Measurements from ENCODE around the gene NXN.
"Not testable (repeated sequence)": the region's sequence is repeated elsewhere in the genome, so short reads cannot be mapped to it uniquely, and the experiment has no call there.

NXN gene

DNA sequence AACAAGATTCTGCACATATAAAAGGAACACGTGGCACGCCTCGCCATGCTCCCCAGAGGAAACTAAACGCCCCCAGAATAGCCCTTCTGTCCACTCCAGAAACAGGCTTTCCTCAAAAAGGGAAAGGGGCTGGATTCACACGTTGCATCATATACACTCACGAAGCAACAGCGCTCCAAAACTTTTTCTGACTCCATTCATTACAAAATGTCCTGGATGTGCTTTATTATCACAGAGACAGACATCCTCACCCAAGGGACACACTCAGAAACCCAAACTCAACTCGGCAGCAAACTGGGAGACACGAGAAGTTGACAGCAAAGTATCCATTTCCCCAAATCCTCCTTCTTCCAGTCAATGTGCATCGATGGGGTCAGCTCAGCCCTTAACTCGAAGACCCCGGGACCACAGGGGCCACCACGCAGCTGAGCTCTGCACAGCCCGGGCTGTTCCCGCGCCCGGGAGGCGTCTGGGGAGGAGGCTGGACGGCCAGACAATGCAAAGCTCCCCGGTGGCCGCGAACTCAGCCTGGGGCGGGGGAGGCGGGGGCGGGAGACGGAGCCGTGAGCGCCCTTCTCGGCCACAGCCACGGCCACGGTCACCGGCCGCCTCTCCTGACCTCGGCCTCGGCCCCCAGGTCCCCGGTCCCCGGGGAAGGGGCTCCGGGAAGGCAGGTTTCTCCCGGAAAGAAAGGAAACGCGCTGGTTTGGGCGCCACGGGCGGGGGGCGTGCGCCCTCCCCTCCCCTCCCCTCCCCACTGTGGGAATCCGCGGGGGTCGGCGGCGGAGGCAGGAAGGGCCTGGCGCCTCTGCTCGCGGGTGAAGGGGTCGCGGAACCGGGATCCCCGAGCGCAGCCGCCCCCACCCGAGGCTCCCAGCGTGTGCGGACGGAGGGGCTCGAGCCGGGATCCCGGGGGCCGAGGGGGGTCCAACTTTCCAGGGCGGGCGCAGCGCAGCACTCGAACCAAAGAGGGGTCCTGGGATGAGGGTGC, 1.2 kb downstream of the NXN start:
- TF ChIP-seq, protein P1, sequence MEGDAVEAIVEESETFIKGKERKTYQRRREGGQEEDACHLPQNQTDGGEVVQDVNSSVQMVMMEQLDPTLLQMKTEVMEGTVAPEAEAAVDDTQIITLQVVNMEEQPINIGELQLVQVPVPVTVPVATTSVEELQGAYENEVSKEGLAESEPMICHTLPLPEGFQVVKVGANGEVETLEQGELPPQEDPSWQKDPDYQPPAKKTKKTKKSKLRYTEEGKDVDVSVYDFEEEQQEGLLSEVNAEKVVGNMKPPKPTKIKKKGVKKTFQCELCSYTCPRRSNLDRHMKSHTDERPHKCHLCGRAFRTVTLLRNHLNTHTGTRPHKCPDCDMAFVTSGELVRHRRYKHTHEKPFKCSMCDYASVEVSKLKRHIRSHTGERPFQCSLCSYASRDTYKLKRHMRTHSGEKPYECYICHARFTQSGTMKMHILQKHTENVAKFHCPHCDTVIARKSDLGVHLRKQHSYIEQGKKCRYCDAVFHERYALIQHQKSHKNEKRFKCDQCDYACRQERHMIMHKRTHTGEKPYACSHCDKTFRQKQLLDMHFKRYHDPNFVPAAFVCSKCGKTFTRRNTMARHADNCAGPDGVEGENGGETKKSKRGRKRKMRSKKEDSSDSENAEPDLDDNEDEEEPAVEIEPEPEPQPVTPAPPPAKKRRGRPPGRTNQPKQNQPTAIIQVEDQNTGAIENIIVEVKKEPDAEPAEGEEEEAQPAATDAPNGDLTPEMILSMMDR (IDR thresholded peaks at IDR 0.05; ENCODE audit: low read depth, low read length), result no peak
- peak overlapping the region; percentile 86 for H3K4me3 ChIP-seq (ENCODE audit: low read depth, low read length)

DNA sequence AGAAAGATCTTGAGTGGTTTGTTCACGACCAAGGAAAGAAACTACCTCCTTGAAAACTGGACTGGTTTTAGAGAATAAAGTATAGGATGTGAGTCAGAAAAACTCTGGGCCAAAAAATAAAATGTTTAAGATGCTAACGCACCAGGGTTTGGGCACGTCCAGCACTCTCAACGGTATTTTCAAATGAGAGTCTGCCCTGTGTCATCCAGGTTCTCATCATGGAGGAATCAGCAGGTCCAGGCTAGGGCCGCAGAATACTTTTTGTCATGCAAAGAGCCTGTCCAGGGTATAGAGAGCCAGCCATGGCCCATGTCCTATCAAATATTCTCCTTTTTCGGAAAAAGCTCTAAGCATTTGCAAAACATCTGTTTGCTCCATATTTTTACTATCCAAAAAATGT, 2.4 kb downstream of the NXN start:
- peak overlapping the region; percentile 86 for H3K4me3 ChIP-seq (ENCODE audit: low read depth, low read length)
- TF ChIP-seq, protein P1 (IDR thresholded peaks at IDR 0.05; ENCODE audit: low read depth, low read length), result no peak

DNA sequence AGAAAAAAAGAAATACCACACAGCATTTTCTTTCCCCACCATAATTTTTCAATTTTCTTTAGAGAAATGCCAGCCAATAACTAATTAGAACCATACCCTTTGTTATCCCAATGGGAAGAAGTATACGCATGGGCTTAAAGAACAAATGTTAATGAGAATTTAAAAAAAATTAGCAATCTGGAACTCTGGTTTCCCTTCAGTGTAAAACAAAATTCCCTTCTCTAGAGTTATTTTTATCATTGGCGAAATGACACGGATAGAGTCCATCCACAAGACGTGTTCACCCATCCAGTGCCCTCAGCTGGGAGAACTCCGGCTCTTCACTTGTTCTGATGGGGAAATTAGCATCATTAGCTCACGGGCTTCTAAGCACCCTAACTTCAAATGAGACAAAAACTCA, 3.3 kb downstream of the NXN start:
- no peak overlapping the region for H3K4me3 ChIP-seq (ENCODE audit: low read depth, low read length)
- TF ChIP-seq, protein P1 (IDR thresholded peaks at IDR 0.05; ENCODE audit: low read depth, low read length), result no peak

DNA sequence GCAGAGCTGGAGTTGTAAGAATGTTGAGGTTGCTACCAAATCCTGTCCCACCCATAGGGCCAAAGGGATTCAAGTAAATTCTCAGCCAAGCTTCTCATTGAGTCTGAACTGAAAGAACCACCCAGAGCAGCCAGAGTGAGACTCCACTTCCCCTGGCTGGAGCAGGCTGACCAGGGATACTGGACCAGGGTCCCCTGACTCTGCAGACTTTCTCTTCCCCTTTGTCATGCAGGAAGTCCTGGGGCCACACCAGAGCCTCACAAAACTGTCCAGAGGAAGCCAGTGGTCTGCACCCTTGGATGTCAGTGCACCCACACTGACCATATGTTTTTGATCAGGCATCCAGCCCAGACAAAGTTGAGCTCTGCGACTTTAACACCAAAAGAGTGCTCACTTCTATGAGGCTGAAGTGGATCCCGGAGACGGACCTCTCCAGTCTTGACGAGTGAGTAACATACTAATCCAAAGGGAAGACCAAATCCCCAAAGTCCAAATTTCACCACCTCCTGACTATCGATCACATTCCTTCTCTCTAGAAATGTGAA, 4.1 kb downstream of the NXN start:
- TF ChIP-seq, protein P1 (IDR thresholded peaks at IDR 0.05; ENCODE audit: low read depth, low read length), result no peak
- H3K4me3 ChIP-seq (ENCODE audit: low read depth, low read length), result no peak overlapping the region

DNA sequence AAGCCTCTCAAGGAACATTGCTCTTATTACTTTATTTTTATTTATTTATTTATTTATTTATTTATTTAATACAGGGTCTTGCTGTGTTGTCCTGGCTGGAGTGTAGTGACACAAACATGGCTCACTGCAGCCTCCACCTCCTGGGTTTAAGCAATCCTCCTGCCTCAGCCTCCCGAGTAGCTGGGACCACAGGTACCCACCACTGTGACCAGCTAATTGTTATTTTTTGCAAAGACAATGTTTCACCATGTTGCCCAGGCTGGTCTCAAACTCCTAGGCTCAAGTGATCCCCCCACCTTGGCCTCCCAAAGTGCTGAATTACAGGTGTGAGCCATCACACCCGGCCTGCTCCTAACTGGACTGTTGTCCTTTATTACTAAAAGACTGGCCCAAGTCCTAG, 4.8 kb downstream of the NXN start:
- not testable (repeated sequence) for H3K4me3 ChIP-seq (ENCODE audit: low read depth, low read length)

DNA sequence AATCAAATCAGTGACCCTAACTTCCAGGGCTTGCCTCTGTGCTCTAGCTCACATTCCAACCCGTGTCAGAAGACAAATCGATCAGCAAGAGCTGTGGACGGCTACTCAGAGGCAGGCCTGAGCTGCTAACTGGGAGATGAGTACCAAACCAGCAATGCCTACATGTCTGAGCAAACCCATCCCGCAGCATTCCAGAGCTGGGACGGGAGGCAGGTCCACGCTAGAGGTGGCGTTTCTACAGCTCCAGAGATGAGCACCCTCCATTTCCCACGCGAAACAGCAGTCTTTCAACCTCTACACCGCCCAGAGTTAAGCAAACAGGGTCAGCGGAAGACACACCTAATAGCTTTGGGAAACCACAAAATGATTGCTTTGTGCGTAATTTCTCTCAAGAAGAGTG, 6.5 kb downstream of the NXN start:
- TF ChIP-seq, protein P1 (IDR thresholded peaks at IDR 0.05; ENCODE audit: low read depth, low read length), result no peak
- H3K4me3 ChIP-seq (ENCODE audit: low read depth, low read length), result no peak overlapping the region

DNA sequence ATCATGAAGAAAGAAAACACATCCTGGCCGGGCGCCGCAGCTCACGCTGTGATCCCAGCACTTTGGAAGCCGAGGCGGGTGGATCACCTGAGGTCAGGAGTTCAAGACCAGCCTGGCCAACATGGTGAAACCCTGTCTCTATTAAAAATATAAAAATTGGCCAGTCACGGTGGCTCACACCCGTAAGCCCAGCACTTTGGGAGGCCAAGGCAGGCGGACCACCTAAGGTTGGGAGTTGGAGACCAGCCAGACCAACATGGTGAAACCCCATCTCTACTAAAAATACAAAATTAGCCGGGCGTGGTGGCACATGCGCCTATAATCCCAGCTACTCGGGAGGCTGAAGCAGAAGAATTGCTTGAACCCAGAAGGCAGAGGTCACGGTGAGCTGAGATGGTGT, 7.7 kb downstream of the NXN start:
- not testable (repeated sequence) for H3K4me3 ChIP-seq (ENCODE audit: low read depth, low read length)

DNA sequence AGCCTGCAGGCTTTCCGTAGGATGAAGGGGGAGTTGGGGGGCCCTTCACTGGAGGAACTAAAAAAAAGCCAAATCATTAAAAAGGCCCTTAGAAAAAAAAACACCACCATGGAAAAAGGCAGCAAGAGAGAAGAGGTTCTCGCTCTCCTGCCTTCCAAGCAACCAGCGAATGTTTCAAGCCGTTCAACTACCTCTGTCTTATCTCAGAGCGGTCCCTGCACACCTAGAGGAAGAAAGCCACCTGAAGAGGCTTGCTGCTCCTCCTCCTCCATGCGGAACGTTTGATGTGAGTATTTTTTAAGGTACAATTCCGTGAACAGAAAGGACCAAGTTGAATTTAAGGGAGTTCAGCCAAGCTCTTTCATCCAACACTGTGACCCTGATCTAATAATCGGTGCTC, 9.2 kb downstream of the NXN start:
- H3K4me3 ChIP-seq (ENCODE audit: low read depth, low read length), result no peak overlapping the region; the same call in 1 of the 2 replicates
- TF ChIP-seq, protein P1 (IDR thresholded peaks at IDR 0.05; ENCODE audit: low read depth, low read length), result no peak

All from WI38 (cell line).